K562 (cell line): ENCODE data around the gene PPL. TPM values are rescaled to one million over a fixed set of nuclear protein-coding genes. Genes with fewer than 3 reads are reported as not detected.

Source experiments
- ATAC-seq: fragments of 200-7000 bp; cut with Tn5 transposase; 3 replicates; pipeline ENCODE4 v1.9.1; 2020; ENCODE audit warnings: moderate library complexity
- BruUV-seq: library from RNA; stranded (reverse); fragments of 400-500 nt; replicated peaks from 2 replicates; lab custom pipeline; 2021; lab: Mats Ljungman, UMichigan
- CTCF ChIA-PET: fragments of 300-600 bp; formaldehyde crosslinking; extraction: SDS; loops from one replicate; lab custom pipeline; 2021; ENCODE audit warnings: low intra/inter-chr PET ratio; lab: Yijun Ruan, JAX
- POLR2A ChIA-PET: fragments of 300-600, 350-650 bp; sonication (Branson Sonifier 250); formaldehyde crosslinking; extraction: SDS; loops from one replicate; lab custom pipeline; 2021; ENCODE audit warnings: antibody characterized with exemption, inconsistent platforms; lab: Yijun Ruan, JAX
- DNase-seq, 4 experiments: peaks; one replicate each; pipeline versions ENCODE4 v3.0.0 to v3.0.0-alpha.2; 2011 to 2018; ENCODE audit warnings: low spot score in 3 of 4, mixed read lengths in 3 of 4; ENCODE audit errors: extremely low read depth in 1 of 4
- FAIRE-seq: peaks from 2 replicates; lab custom pipeline; 2011; peaks lifted over from hg19 to GRCh38; lab: Jason Lieb, UNC
- H2AFZ ChIP-seq: 2 replicates; pipeline ENCODE4 v1.6.0; 2011; ENCODE audit warnings: low read depth, low read length, control low read depth, inconsistent platforms
- H3K27ac ChIP-seq: fragments of 200-600 bp; 3 replicates; pipeline ENCODE4 v1.8.0; 2011; ENCODE audit warnings: low read depth, mild to moderate bottlenecking, control low read depth, inconsistent platforms, low read length, moderate library complexity, mixed read lengths; ENCODE audit errors: extremely low read depth
- H3K27me3 ChIP-seq, 2 experiments: fragments of 300-600 bp in 1 of 2; 2 replicates in 1 of 2; 3 replicates in 1 of 2; pipeline versions ENCODE4 v1.6.0 to v1.8.0; 2011; ENCODE audit warnings: inconsistent platforms in 2 of 2, low read length in 2 of 2, mild to moderate bottlenecking in 1 of 2, mixed read lengths in 1 of 2, moderate library complexity in 1 of 2; ENCODE audit not compliant: control insufficient read depth in 2 of 2, insufficient read depth in 2 of 2
- H3K36me3 ChIP-seq: fragments of 300-600 bp; 3 replicates; pipeline ENCODE4 v1.8.0; 2011; ENCODE audit warnings: mild to moderate bottlenecking, low read length, inconsistent platforms; ENCODE audit not compliant: control insufficient read depth, insufficient read depth
- H3K4me1 ChIP-seq, 2 experiments: fragments of 200-600 bp in 1 of 2; replicated peaks in 1 of 2; 2 replicates in 1 of 2; 3 replicates in 1 of 2; pipeline versions ENCODE4 v1.5.1 to v1.8.0; 2011; ENCODE audit warnings: inconsistent platforms in 2 of 2, low read length in 2 of 2, mild to moderate bottlenecking in 1 of 2, mixed read lengths in 1 of 2, moderate library complexity in 1 of 2; ENCODE audit not compliant: control insufficient read depth in 2 of 2, insufficient read depth in 2 of 2
- H3K4me2 ChIP-seq: 2 replicates; pipeline ENCODE4 v1.6.1; 2011; ENCODE audit warnings: low read length, control low read depth, inconsistent platforms, mixed read lengths; ENCODE audit not compliant: insufficient read depth
- H3K4me3 ChIP-seq: fragments of 200-600 bp; sonication (generic), shearing (Covaris generic); 2 replicates; pipeline ENCODE4 v1.5.1; 2016; ENCODE audit warnings: control low read depth, inconsistent platforms
- H3K79me2 ChIP-seq: fragments of 200-600 bp; 3 replicates; pipeline ENCODE4 v1.8.0; 2011; ENCODE audit warnings: low read length, inconsistent platforms; ENCODE audit not compliant: control insufficient read depth, insufficient read depth
- H3K9ac ChIP-seq, 2 experiments: 2 replicates each; pipeline versions ENCODE4 v1.6.0 to v1.6.1; 2011; ENCODE audit warnings: low read depth in 2 of 2, low read length in 2 of 2, control low read depth in 1 of 2, inconsistent platforms in 1 of 2, mild to moderate bottlenecking in 1 of 2, mixed read lengths in 1 of 2; ENCODE audit not compliant: insufficient read depth in 1 of 2
- H3K9me1 ChIP-seq: one replicate; pipeline ENCODE4 v1.6.0; 2011; ENCODE audit warnings: inconsistent platforms, mild to moderate bottlenecking, low read length, moderate library complexity; ENCODE audit not compliant: control insufficient read depth, insufficient read depth
- H3K9me3 ChIP-seq: replicated peaks from 2 replicates; pipeline ENCODE4 v1.5.1; 2011; ENCODE audit warnings: low read depth, low read length, inconsistent platforms; ENCODE audit not compliant: control insufficient read depth, insufficient read depth
- H4K20me1 ChIP-seq: replicated peaks from 2 replicates; pipeline ENCODE4 v1.6.1; 2011; ENCODE audit warnings: low read length, inconsistent platforms, mixed read lengths; ENCODE audit not compliant: control insufficient read depth, insufficient read depth
- CBFA2T3 ChIP-seq: fragments of 450-650 bp; IDR thresholded peaks from 2 replicates; pipeline ENCODE4 v1.6.1; 2017
- CBX8 ChIP-seq: fragments of 200-600 bp; sonication (generic); IDR thresholded peaks from 2 replicates; pipeline ENCODE4 v1.6.1; 2012; ENCODE audit warnings: borderline replicate concordance, mixed run types, low read depth, mild to moderate bottlenecking, moderate library complexity, mixed read lengths, low read length, control low read depth, inconsistent platforms; ENCODE audit not compliant: poor library complexity, severe bottlenecking; ENCODE audit errors: extremely low read depth
- HSF4 ChIP-seq: fragments of 250-450 bp; sonication (Bioruptor Pico); IDR thresholded peaks from 2 replicates; pipeline ENCODE4 v2.1.2; 2022; ENCODE audit warnings: mild to moderate bottlenecking, moderate library complexity, borderline replicate concordance
- RB1 ChIP-seq: fragments of 450-650 bp; IDR thresholded peaks from 2 replicates; pipeline ENCODE4 v1.6.1; 2017; ENCODE audit warnings: low read depth, mild to moderate bottlenecking
- THRAP3 ChIP-seq: fragments of 450-650 bp; IDR thresholded peaks from 2 replicates; pipeline ENCODE4 v1.6.1; 2016; ENCODE audit warnings: mild to moderate bottlenecking, inconsistent platforms, borderline replicate concordance
- ZNF76 ChIP-seq: fragments of 250-450 bp; sonication (Bioruptor Pico); IDR thresholded peaks from 2 replicates; pipeline ENCODE4 v1.4.0; 2020; ENCODE audit warnings: mild to moderate bottlenecking, moderate library complexity, borderline replicate concordance
- ZNF764 ChIP-seq: fragments of 250-450 bp; sonication (Bioruptor Pico); IDR thresholded peaks from 2 replicates; pipeline ENCODE4 v1.4.0; 2020; ENCODE audit warnings: low read depth, mild to moderate bottlenecking, moderate library complexity
- WGBS: fragments of 100-300 bp; shearing (Covaris generic); methylation state at CpG from one replicate; pipeline ENCODE4 v1.1.6; 2016; ENCODE audit warnings: low coverage, mixed read lengths; ENCODE audit not compliant: insufficient coverage; ENCODE audit errors: missing lambda C conversion rate; 5-methylcytosine and 5-hydroxymethylcytosine counted together
- in situ Hi-C: fragments of 300-500 bp; cut with MboI; formaldehyde crosslinking; loops from 4 replicates; pipeline ENCODE4 v1.15.0; 2018; ENCODE audit warnings: inconsistent platforms, mixed read lengths
- intact Hi-C: fragments of 100-400 bp; cut with micrococcal nuclease; formaldehyde crosslinking; loops from 2 replicates; pipeline ENCODE4 v1.14.2; 2022
- polyA plus RNA-seq, 8 experiments: library from polyadenylated mRNA; depleted of rRNA in 4 of 8; stranded (reverse) in 5 of 8; unstranded in 3 of 8; fragments of >200 nt; fragmentation: Nextera tagmentation in 2 of 8; fragmentation: Illumina TruSeq in 1 of 8; extraction: Ambion mirVana in 2 of 8; extraction: Trizol in 1 of 8; gene quantifications; 2 replicates each; pipeline versions ENCODE4 v1.2.1 to v1.2.3, GENCODE V29; 2011 to 2014; ENCODE audit warnings: inconsistent platforms in 1 of 8, missing spikeins in 1 of 8
- total RNA-seq, 7 experiments: library from RNA; depleted of rRNA in 6 of 7; stranded (reverse); fragments of >200 nt in 6 of 7; fragmentation: Illumina TruSeq in 2 of 7; extraction: Trizol in 2 of 7; gene quantifications; 2 replicates each; pipeline versions ENCODE4 v1.2.1 to v1.2.3, GENCODE V29; 2011 to 2021; ENCODE audit warnings: low replicate concordance in 1 of 7

Gene PPL
- total and polyA plus RNA-seq, 9 of the 15 experiments (the other 6 are each of a cell fraction or from before 2014, with no cell fraction given) = 0.01 to 0.15 (median 0.07) TPM; not detected in 3

DNA sequence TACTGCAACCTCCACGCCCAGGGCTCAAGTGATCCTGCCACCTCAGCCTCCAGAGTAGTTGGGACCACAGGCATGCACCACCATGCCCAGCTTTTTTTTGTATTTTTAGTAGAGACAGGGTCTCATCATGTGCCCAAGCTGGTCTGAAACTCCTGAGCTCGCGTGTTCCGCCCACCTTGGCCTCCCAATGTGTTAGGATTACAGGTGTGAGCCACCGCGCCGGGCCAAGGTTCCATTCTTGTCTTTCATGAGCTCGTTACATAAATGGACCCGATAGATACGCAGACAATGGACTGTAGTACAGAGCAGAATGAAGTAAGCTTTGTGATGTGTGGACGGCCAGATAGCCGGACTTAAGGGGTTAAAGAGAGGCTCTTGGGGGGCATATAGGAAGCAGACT lies 70.4 kb downstream of the PPL start:
- CTCF ChIA-PET = no interaction called here
- WGBS = 95% methylated on average over 9 of the region's 12 CpGs
- TF ChIP-seq THRAP3 (no peak), RB1 (no peak), ZNF76 (CRISPR knock-in tag) (no peak), CBX8 (no peak), HSF4 (CRISPR knock-in tag) (no peak), ZNF764 (CRISPR knock-in tag) (no peak), CBFA2T3 (no peak)

More for the DNA sequence above, 70.4 kb downstream of the PPL start:
- Histone ChIP-seq H3K27me3 (no peaks in the 10 kb centered on the region), H3K36me3 (peaks cover 82% of the 10 kb centered on the region), H2AFZ (no peak overlapping the region), H3K4me1 (no peaks in the 10 kb centered on the region), H3K4me3 (no peak overlapping the region), H3K9me1 (peaks cover 5% of the 10 kb centered on the region), H4K20me1 (peaks cover 43% of the 10 kb centered on the region), H3K9me3 (no peaks in the 10 kb centered on the region), H3K27ac (no peak overlapping the region), H3K4me2 (no peak overlapping the region), H3K79me2 (peaks cover 57% of the 10 kb centered on the region), H3K9ac (no peak overlapping the region)
- POLR2A ChIA-PET = interaction anchor here (0.6 to 0.9 kb wide), 5 partner anchors 11 to 1333 kb away, joined by 3 to 5 read pairs (median 3); no protein-coding TSS in a partner anchor
- FAIRE-seq = no peak
- BruUV-seq = no TSS peak
- ATAC-seq = no peak
- DNase-seq = no peak
- intact Hi-C loops = no loop called here
- in situ Hi-C loops = no loop called here
